Skeletal muscle cell (primary cell): ENCODE results near the gene CD6.

Experiments used
- DNase-seq: peaks from one replicate; pipeline ENCODE4 v3.0.0-alpha.2; 2010; ENCODE audit warnings: low read depth
- H3K4me3 ChIP-seq: 2 replicates; pipeline ENCODE4 v1.5.1; 2011; ENCODE audit warnings: low read depth, mild to moderate bottlenecking, control low read depth, low read length, moderate library complexity

Gene CD6

GRCh38 chr11:61021661-61022212, 50.3 kb downstream of the CD6 start:
- no peak for DNase-seq
- H3K4me3 ChIP-seq: no peak overlapping the region

- DNase-seq: no peak
These were observed 51.0 kb downstream of the CD6 start for GRCh38 chr11:61022311-61023085.

GRCh38 chr11:61023086-61023965, 51.8 kb downstream of the CD6 start:
- no peak overlapping the region for H3K4me3 ChIP-seq
- DNase-seq: no peak

More at GRCh38 chr11:61022311-61023085, 51.0 kb downstream of the CD6 start:
- H3K4me3 ChIP-seq: no peak overlapping the region

GRCh38 chr11:61023966-61024295, 52.5 kb downstream of the CD6 start:
- no peak overlapping the region for H3K4me3 ChIP-seq

GRCh38 chr11:61024938-61025820, 53.7 kb downstream of the CD6 start:
- DNase-seq: no peak
- no peak overlapping the region for H3K4me3 ChIP-seq

More at GRCh38 chr11:61023966-61024295, 52.5 kb downstream of the CD6 start:
- no peak for DNase-seq

GRCh38 chr11:61025821-61026120, 54.3 kb downstream of the CD6 start:
- DNase-seq: no peak

GRCh38 chr11:61026121-61027031, 54.9 kb downstream of the CD6 start:
- DNase-seq: no peak
- no peak overlapping the region for H3K4me3 ChIP-seq

More at GRCh38 chr11:61025821-61026120, 54.3 kb downstream of the CD6 start:
- no peak overlapping the region for H3K4me3 ChIP-seq

- no peak overlapping the region for H3K4me3 ChIP-seq
- DNase-seq: no peak
These were observed 55.8 kb downstream of the CD6 start for GRCh38 chr11:61027141-61027840.

GRCh38 chr11:61028135-61028729, 56.8 kb downstream of the CD6 start:
- no peak overlapping the region for H3K4me3 ChIP-seq
- no peak for DNase-seq

- DNase-seq: no peak
- no peak overlapping the region for H3K4me3 ChIP-seq
These were observed 61.3 kb downstream of the CD6 start for GRCh38 chr11:61032824-61033223.

- no peak overlapping the region for H3K4me3 ChIP-seq
- DNase-seq: no peak
These were observed 61.9 kb downstream of the CD6 start for GRCh38 chr11:61033417-61033816.

- H3K4me3 ChIP-seq: no peak overlapping the region
- DNase-seq: no peak
These were observed 62.6 kb downstream of the CD6 start for GRCh38 chr11:61034111-61034510.

- DNase-seq: no peak
- no peak overlapping the region for H3K4me3 ChIP-seq
These were observed 63.4 kb downstream of the CD6 start for GRCh38 chr11:61034704-61035525.

- DNase-seq: no peak
- no peak overlapping the region for H3K4me3 ChIP-seq
These were observed 64.0 kb downstream of the CD6 start for GRCh38 chr11:61035526-61035835.

GRCh38 chr11:61037441-61038093, 66.1 kb downstream of the CD6 start:
- no peak for DNase-seq

GRCh38 chr11:61039916-61040315, 68.4 kb downstream of the CD6 start:
- no peak overlapping the region for H3K4me3 ChIP-seq
- no peak for DNase-seq

More at GRCh38 chr11:61037441-61038093, 66.1 kb downstream of the CD6 start:
- no peak overlapping the region for H3K4me3 ChIP-seq
